ENCODE results near the gene STRA6. TPM values are rescaled to one million over a fixed set of nuclear protein-coding genes. Genes with fewer than 3 reads are reported as not detected.
A peak's percentile ranks its signal among the peaks of the same experiment; 100 is the strongest.

STRA6 gene
- total RNA-seq, 1 experiment from 2014 or later, result 0.84 TPM

- H3K27ac ChIP-seq (ENCODE audit: low read depth, low read length, poor library complexity, severe bottlenecking), result peak overlapping the region; percentile 24
- H3K4me3 ChIP-seq (ENCODE audit: low read depth, low read length, poor library complexity, severe bottlenecking), result no peak overlapping the region
- TF ChIP-seq EZH2 (IDR thresholded peaks at IDR 0.05; ENCODE audit: borderline replicate concordance, low read depth, low read length, poor library complexity, severe bottlenecking) (no peak), CTCF (conservative IDR thresholded peaks at IDR 0.05; ENCODE audit: low read depth, low read length) (no peak)
- peak; percentile 94 for DNase-seq (ENCODE audit: low spot score)
- BruUV-seq (replicated peaks), result no TSS peak
- intact Hi-C loops (cut with micrococcal nuclease; ENCODE audit: unreplicated experiment), result no loop called here
- H3K9me3 ChIP-seq (ENCODE audit: low read depth, low read length, poor library complexity, severe bottlenecking), result no peaks in the 10 kb centered on the region
- H3K36me3 ChIP-seq (ENCODE audit: insufficient read depth, low read length, poor library complexity, severe bottlenecking), result no peaks in the 10 kb centered on the region
- H3K27me3 ChIP-seq (replicated peaks; ENCODE audit: insufficient read depth, low read depth, low read length, poor library complexity), result no peaks in the 10 kb centered on the region
- CTCF ChIA-PET, result no interaction called here
- POLR2A ChIA-PET (ENCODE audit: low non-redundant PET), result no interaction called here
- peaks cover 21% of the 10 kb centered on the region for H3K4me1 ChIP-seq (ENCODE audit: insufficient read depth, low read length, poor library complexity, severe bottlenecking)
These were observed 9.3 kb downstream of the STRA6 start for GRCh38 chr15:74193299-74193718.

- Histone ChIP-seq H3K27me3 (replicated peaks; ENCODE audit: insufficient read depth, low read depth, low read length, poor library complexity) (no peaks in the 10 kb centered on the region), H3K9me3 (ENCODE audit: low read depth, low read length, poor library complexity, severe bottlenecking) (no peaks in the 10 kb centered on the region), H3K4me3 (ENCODE audit: low read depth, low read length, poor library complexity, severe bottlenecking) (no peak overlapping the region), H3K36me3 (ENCODE audit: insufficient read depth, low read length, poor library complexity, severe bottlenecking) (no peaks in the 10 kb centered on the region), H3K4me1 (ENCODE audit: insufficient read depth, low read length, poor library complexity, severe bottlenecking) (peaks cover 21% of the 10 kb centered on the region), H3K27ac (ENCODE audit: low read depth, low read length, poor library complexity, severe bottlenecking) (no peak overlapping the region)
- intact Hi-C loops (cut with micrococcal nuclease; ENCODE audit: unreplicated experiment), result no loop called here
- TF ChIP-seq EZH2 (IDR thresholded peaks at IDR 0.05; ENCODE audit: borderline replicate concordance, low read depth, low read length, poor library complexity, severe bottlenecking) (no peak), CTCF (conservative IDR thresholded peaks at IDR 0.05; ENCODE audit: low read depth, low read length) (no peak)
- DNase-seq (ENCODE audit: low spot score), result no peak
- no TSS peak for BruUV-seq (replicated peaks)
- ChIA-PET POLR2A (ENCODE audit: low non-redundant PET) (no interaction called here), CTCF (no interaction called here)
These were observed 9.8 kb downstream of the STRA6 start for GRCh38 chr15:74192751-74193150.

- CTCF ChIA-PET, result no interaction called here
- no peaks in the 10 kb centered on the region for H3K27me3 ChIP-seq (replicated peaks; ENCODE audit: insufficient read depth, low read depth, low read length, poor library complexity)
- POLR2A ChIA-PET (ENCODE audit: low non-redundant PET), result no interaction called here
- H3K9me3 ChIP-seq (ENCODE audit: low read depth, low read length, poor library complexity, severe bottlenecking), result no peaks in the 10 kb centered on the region
- no peak overlapping the region for H3K27ac ChIP-seq (ENCODE audit: low read depth, low read length, poor library complexity, severe bottlenecking)
- TF ChIP-seq CTCF (conservative IDR thresholded peaks at IDR 0.05; ENCODE audit: low read depth, low read length) (no peak), EZH2 (IDR thresholded peaks at IDR 0.05; ENCODE audit: borderline replicate concordance, low read depth, low read length, poor library complexity, severe bottlenecking) (no peak)
- H3K36me3 ChIP-seq (ENCODE audit: insufficient read depth, low read length, poor library complexity, severe bottlenecking), result no peaks in the 10 kb centered on the region
- intact Hi-C loops (cut with micrococcal nuclease; ENCODE audit: unreplicated experiment), result no loop called here
- DNase-seq (ENCODE audit: low spot score), result no peak
- peaks cover 21% of the 10 kb centered on the region for H3K4me1 ChIP-seq (ENCODE audit: insufficient read depth, low read length, poor library complexity, severe bottlenecking)
- no TSS peak for BruUV-seq (replicated peaks)
- no peak overlapping the region for H3K4me3 ChIP-seq (ENCODE audit: low read depth, low read length, poor library complexity, severe bottlenecking)
These were observed 10.8 kb downstream of the STRA6 start for GRCh38 chr15:74191798-74192197.
